ENCODE results near the gene CAP1.

Gene CAP1

DNA sequence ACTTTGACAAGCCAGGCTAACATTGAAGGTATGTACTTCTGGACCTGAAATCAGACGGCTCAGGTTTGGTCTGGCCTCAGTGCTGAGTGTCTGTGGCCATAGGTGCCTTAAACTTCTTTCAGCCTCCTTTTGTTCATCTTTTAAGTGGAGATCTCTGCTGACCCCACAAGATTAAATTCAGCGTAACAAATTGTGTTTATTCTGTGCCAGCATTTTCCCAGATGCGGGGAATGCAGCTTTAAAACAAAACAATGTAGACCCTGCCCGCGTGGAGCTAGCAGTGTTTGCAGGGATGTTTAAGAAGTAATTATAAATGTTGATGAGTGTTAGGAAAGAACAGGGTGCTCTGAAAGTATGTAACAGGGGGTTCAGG lies 923 bp downstream of the CAP1 start:
- TF ChIP-seq, protein P1, sequence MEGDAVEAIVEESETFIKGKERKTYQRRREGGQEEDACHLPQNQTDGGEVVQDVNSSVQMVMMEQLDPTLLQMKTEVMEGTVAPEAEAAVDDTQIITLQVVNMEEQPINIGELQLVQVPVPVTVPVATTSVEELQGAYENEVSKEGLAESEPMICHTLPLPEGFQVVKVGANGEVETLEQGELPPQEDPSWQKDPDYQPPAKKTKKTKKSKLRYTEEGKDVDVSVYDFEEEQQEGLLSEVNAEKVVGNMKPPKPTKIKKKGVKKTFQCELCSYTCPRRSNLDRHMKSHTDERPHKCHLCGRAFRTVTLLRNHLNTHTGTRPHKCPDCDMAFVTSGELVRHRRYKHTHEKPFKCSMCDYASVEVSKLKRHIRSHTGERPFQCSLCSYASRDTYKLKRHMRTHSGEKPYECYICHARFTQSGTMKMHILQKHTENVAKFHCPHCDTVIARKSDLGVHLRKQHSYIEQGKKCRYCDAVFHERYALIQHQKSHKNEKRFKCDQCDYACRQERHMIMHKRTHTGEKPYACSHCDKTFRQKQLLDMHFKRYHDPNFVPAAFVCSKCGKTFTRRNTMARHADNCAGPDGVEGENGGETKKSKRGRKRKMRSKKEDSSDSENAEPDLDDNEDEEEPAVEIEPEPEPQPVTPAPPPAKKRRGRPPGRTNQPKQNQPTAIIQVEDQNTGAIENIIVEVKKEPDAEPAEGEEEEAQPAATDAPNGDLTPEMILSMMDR (conservative IDR thresholded peaks at IDR 0.05; ENCODE audit: low read depth, low read length) = no peak
- H3K4me3 ChIP-seq (ENCODE audit: low read length) = peak overlapping the region; percentile 99
- no peak for DNase-seq (ENCODE audit: low read depth)

DNA sequence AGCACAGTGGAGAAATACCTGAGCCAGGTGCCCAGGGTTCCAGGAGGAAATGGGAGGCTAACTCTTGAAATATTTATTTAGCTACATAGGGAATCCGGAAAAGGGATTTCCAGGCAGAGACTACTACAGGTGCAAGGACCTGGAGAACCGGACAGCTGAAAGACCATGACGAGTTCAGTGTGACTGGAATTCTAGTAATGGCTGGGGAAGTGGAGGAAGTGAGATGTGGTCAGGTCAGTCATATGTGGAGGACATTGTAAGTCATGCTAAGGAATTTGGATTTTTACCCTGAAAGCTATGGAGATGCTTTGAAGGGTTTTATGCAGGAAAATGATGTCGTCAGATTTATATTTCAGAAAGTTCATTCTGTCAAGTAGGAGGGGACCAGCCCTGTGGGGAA lies 1.8 kb downstream of the CAP1 start:
- DNase-seq (ENCODE audit: low read depth) = no peak
- TF ChIP-seq, protein P1 (conservative IDR thresholded peaks at IDR 0.05; ENCODE audit: low read depth, low read length) = no peak
- no peak overlapping the region for H3K4me3 ChIP-seq (ENCODE audit: low read length)

DNA sequence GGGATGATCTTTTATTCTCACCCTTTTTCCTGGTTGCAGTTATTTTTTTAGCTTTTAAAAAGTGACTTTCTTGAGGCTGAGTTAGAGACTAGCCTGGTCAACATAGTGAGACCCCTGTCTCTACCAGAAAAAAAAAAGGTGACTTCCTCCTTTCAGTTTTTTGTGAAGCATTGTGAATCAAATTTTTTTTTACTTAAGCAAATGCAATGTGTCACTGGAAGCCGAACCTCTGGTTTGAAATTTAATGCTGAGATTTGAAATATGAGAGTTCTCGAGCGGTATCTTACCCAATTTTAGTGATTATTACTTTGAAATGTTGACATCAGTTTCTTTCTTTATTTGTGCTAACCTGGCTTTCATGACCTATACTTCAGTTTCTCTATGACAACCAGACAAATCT lies 3.6 kb downstream of the CAP1 start:
- no peak overlapping the region for H3K4me3 ChIP-seq (ENCODE audit: low read length)
- TF ChIP-seq, protein P1 (conservative IDR thresholded peaks at IDR 0.05; ENCODE audit: low read depth, low read length) = no peak
- DNase-seq (ENCODE audit: low read depth) = no peak

DNA sequence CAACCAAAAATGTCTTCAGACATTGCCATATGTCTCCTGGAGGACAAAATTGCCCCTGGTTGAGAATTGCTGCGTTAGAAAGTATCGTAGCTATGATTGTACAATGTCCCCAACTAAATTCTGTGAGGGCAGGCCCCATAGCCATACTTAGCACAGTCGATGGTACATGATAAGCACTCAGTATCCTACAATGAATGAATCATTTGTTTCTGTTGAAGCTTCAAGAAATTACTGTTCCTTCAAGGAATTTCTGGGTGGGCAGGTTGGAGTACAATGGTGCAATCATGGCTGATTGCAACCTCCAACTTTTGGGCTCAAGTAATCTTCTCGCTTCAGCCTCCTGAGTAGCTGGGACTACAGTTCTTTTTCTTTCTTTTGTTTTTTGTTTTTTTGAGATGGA lies 4.7 kb downstream of the CAP1 start:
- TF ChIP-seq, protein P1 (conservative IDR thresholded peaks at IDR 0.05; ENCODE audit: low read depth, low read length) = no peak
- H3K4me3 ChIP-seq (ENCODE audit: low read length) = no peak overlapping the region
- DNase-seq (ENCODE audit: low read depth) = no peak

DNA sequence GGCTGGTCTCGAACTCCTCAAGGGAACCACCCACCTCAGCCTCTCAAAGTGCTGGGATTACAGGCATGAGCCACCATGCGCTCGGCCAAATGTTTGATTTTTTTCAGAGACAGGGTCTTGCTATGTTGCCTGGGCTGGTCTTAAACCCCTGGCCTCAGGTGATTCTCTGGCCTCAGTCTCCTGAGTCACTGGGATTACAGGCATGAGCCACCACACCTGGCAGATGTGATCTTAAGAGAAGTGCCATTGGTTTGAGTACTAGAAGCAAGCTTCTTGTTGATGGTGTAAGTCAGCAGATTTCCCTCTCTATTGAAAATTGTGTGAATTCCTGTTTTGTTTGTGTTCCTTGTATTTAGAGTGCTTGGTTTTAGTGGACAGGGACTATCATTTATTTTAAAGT lies 5.2 kb downstream of the CAP1 start:
- H3K4me3 ChIP-seq (ENCODE audit: low read length) = no peak overlapping the region
- TF ChIP-seq, protein P1 (conservative IDR thresholded peaks at IDR 0.05; ENCODE audit: low read depth, low read length) = no peak
- DNase-seq (ENCODE audit: low read depth) = no peak

DNA sequence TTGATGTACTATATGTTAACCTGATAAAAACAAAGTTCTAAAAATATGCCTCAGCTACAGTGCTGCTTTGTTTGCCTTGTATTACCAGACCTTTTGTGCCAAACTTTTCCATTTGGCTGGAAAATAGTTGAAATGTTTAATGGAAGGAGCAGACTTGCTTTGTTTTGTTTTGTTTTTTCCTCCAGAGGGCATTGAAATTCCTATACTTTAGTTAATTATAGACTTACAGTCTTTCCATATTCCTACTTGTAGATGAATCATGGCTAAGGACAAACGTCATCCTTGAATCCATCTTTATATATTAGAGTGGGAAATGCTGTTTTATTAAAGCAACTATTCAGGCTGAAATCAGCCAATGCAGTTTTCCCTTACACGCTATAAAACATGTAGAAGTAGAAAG lies 6.7 kb downstream of the CAP1 start:
- H3K4me3 ChIP-seq (ENCODE audit: low read length) = no peak overlapping the region
- DNase-seq (ENCODE audit: low read depth) = no peak
- TF ChIP-seq, protein P1 (conservative IDR thresholded peaks at IDR 0.05; ENCODE audit: low read depth, low read length) = no peak

DNA sequence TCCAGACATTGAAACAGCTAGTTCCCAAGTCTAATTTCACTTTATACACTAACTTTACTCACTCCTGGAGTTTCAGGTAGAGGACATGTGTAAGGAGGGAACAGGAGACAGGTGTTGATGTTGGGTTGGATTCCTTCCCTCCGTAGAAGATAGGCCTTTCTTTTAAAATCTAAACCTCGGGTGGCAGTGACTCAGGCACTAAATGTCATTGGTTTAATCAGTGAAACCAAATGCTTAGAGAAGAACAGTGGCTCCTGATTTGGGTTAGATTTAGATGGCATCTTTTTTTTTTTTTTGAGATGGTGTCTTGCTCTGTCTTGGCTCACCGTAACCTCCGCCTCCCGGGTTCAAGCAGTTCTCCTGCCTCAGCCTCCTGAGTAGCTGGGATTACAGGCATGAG lies 7.2 kb downstream of the CAP1 start:
- TF ChIP-seq, protein P1 (conservative IDR thresholded peaks at IDR 0.05; ENCODE audit: low read depth, low read length) = no peak
- no peak for DNase-seq (ENCODE audit: low read depth)

More for the DNA sequence above, 7.2 kb downstream of the CAP1 start:
- H3K4me3 ChIP-seq (ENCODE audit: low read length) = no peak overlapping the region

Data from retinal pigment epithelial cell (primary cell).